ENCODE data around the gene CAST.

DNA sequence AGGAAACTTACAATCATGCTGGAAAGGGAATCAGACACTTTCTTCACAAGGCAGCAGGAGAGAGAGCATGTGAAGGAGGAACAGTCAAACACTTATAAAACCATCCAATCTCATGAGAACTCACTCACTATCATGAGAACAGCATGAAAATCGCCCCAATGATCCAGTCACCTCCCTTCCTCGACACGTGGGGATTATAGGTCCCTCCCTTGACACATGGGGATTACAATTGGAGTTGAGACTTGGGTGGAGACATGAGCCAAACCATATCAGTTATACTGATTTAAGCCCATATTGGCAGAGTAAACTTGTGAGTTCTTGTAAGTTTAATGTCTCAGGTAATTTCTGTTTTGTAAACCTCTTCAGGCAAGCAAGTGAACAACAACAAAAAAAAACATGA, 74.8 kb downstream of the CAST start:
- TF ChIP-seq, protein P1, sequence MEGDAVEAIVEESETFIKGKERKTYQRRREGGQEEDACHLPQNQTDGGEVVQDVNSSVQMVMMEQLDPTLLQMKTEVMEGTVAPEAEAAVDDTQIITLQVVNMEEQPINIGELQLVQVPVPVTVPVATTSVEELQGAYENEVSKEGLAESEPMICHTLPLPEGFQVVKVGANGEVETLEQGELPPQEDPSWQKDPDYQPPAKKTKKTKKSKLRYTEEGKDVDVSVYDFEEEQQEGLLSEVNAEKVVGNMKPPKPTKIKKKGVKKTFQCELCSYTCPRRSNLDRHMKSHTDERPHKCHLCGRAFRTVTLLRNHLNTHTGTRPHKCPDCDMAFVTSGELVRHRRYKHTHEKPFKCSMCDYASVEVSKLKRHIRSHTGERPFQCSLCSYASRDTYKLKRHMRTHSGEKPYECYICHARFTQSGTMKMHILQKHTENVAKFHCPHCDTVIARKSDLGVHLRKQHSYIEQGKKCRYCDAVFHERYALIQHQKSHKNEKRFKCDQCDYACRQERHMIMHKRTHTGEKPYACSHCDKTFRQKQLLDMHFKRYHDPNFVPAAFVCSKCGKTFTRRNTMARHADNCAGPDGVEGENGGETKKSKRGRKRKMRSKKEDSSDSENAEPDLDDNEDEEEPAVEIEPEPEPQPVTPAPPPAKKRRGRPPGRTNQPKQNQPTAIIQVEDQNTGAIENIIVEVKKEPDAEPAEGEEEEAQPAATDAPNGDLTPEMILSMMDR (IDR thresholded peaks at IDR 0.05) = no peak
- TF ChIP-seq POLR2AphosphoS5 (IDR thresholded peaks at IDR 0.05) = no peak

Measured in stomach (tissue), 4 donors.